Right ventricle myocardium inferior (tissue), 1 donor: ENCODE results near the gene C1S. TPM values are rescaled to one million over a fixed set of nuclear protein-coding genes. Genes with fewer than 3 reads are reported as not detected.
"Not testable (repeated sequence)": the region's sequence is repeated elsewhere in the genome, so short reads cannot be mapped to it uniquely, and the experiment has no call there.

ENCODE experiments used
- ATAC-seq: fragments of 200-7000 bp; cut with Tn5 transposase; one replicate; pipeline ENCODE4 v1.9.1; 2020; ENCODE audit warnings: mild to moderate bottlenecking, moderate library complexity
- DNase-seq: peaks from one replicate; pipeline ENCODE4 v3.0.0; 2021; ENCODE audit errors: missing footprints
- intact Hi-C: fragments of 100-400 bp; cut with DNase I; formaldehyde crosslinking; loops from one replicate; pipeline ENCODE4 v1.11.0; 2022
- total RNA-seq: library from RNA; stranded (reverse); fragmentation: NEBNext Ultra II Directional; extraction: Animal tissue kit (Norgen Biotek cat#: 25700); gene quantifications from one replicate; pipeline ENCODE4 v1.2.1, GENCODE V29; 2021
- donor health status: DM: no; HTN: yes; CAD: no; lungs with severe emphysema.

The C1S gene
- total RNA-seq, 1 donor from 2014 or later, result 153 TPM

DNA sequence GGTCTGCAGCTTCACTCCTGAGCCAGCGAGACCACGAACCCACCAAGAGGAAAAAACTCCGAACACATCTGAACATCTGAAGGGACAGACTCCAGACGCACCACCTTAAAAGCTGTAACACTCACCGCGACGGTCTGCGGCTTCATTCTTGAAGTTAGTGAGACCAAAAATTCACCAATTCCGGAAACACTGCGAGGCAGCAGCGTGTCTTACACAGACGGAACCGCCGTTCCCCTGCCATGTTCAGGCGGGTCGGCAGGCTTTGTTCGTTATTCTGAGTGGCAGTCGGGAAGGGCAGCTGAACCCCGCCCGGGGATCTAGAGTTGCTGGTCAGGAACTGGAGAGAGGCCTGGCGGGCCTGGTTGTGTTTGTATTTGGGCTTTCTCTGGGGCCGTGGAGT, 21.9 kb upstream of the C1S start:
- ATAC-seq (no peak), DNase-seq (no peak)
- intact Hi-C loops, result no loop called here

DNA sequence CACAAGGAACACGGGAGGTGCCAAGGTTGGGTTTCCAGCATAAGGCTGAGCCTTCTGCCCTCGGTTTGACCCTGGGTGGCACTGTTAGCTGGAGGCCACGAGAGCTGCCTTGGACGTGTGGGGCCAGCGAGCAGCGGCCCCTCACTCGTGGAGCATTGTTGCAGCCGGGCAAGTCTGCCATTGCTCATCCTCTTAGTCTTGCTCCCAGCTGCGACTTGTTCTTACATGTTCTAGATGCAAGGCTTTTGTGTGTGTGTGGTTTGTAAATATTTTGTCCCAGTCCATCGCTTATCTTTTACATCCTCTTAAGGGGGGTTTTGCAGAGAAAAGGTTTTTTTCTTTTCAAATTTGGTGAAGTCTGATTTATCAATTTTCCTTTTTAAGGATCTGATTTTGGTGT, 21.1 kb upstream of the C1S start:
- intact Hi-C loops, result no loop called here
- no peak for DNase-seq
- ATAC-seq, result no peak

DNA sequence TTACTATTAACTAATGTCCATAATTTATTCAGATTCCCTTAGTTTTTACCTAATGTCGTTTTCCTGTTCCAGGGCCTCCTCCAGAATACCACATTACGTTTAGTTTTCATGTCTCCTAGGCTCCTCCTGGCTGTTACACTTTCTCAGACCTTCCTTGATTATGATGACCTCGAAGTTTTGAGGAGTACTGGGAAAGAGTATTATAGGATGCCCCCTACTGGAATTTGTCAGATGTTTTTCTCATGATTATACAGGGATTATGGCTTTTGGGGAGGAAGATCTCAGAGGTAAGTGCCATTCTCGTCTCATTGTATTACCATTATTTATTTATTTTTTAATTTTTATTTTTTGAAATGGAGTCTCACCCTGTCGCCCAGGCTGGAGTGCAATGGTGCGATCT, 17.7 kb upstream of the C1S start:
- ATAC-seq, result peak; percentile 42
- no peak for DNase-seq

DNA sequence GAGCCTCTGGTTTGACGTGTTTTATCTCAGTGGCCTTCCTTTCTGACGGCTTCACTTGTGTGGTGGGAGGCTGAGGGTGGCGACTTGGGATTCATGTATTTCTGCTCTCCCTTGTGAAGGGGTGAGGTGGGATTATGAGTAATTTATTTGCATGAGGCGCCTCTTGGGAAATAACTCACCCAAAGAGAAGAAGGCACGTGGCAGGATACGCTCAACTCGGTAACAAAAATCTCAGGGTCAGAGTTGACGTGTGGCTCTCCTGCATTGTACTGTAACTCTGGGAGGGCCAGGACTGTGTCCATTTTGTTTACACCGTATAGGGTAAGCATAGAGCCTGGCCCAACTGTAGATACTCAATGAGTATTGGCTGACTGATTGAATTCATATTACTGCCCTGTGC, 14.6 kb upstream of the C1S start:
- no peak for ATAC-seq
- intact Hi-C loops, result no loop called here
- DNase-seq, result no peak

More for the DNA sequence above, 17.7 kb upstream of the C1S start:
- intact Hi-C loops, result loop anchor here (5.0 kb wide), 1 partner anchor 96 kb away; no protein-coding TSS in a partner anchor

DNA sequence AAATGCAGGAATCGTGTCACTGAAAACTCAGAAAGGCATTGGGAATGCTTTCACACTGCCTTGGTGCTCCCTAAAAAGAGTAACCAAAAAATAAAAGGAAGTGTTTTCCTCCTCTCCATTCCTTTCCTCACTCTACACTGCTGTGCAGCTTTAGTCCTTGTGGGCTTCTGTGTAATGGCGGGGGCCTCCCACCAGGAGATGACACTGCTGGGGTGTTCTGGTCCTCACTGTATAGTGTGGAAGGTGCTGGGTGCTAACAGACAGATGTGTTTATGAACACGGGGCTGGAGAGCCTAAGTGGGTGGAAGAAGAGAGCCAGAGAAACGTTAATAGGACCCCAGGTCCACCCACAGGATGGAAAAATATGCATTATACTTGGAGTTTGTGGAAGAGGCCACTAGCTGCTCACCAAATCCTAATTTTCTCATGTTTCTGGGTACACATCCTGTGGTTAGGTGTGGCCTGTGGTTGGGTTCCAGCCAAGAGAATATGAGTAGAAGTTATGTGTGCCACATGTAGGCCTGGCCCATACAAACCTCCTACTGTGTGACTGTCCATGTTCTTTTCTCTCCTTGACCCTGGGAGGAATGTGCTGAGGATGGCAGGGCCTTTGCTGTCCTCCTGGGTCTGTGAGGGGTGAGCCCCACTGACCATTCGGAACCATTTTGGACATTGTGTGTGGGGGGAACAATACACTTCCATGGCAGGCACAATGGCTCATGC, 14.0 kb upstream of the C1S start:
- intact Hi-C loops, result no loop called here
- no peak for ATAC-seq
- DNase-seq, result no peak

DNA sequence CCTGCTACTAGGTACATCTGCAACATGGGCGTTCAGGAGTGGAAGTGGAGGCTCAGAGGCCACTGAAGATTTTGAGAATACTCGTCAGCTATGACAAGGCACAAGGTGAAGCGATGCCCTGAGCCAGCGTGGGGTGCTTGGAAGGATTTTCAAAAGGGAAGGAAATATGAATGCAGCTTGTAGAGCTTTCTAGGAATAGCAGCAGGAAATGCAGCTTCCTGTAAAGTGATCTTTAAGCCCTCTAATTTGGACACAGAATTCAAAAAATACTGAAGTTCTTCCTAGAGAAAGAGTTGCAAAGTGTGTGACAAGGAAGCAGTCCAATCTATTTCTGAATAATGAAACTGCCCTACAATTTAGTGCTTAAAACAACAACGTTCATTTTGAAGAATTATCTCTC, 13.2 kb upstream of the C1S start:
- intact Hi-C loops, result no loop called here
- ATAC-seq (no peak), DNase-seq (no peak)

DNA sequence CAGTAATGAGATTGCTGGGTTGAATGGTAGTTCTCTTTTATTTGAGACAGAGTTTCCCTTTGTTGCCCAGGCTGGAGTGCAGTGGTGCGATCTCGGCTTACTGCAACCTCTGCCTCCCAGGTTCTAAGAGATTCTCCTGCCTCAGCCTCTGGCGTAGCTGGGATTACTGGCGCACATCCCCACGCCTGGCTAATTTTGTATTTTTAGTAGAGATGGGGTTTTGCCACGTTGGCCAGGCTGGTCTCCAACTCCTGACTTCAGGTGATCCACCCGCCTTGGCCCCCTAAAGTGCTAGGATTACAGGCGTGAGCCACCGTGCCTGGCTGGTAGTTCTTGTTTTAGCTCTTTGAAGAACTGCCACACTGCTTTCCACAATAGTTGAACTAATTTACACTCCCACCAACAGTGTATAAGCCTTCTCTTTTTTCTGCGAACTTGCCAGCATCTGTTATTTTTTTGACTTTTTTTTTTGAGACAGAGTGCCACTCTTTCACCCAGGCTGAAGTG, 11.0 kb upstream of the C1S start:
- DNase-seq, intact Hi-C loops, ATAC-seq: not testable (repeated sequence)

DNA sequence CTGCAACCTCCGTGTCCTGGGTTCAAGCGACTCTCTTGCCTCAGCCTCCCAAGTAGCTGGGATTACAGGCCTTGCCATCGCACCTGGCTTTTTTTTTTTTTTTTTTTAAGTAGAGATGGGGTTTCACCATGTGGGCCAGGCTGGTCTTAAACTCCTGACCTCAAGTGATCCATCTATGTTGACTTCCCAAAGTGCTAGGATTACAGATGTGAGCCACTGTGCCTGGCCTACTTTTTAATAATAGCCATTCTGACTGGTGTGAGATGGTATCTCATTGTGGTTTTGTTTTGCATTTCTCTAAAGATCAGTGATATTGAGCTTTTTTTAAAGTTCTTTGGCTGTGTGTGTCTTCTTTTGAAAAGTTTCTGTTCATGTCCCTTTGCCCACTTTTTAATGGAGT, 10.5 kb upstream of the C1S start:
- DNase-seq, ATAC-seq, intact Hi-C loops: not testable (repeated sequence)

DNA sequence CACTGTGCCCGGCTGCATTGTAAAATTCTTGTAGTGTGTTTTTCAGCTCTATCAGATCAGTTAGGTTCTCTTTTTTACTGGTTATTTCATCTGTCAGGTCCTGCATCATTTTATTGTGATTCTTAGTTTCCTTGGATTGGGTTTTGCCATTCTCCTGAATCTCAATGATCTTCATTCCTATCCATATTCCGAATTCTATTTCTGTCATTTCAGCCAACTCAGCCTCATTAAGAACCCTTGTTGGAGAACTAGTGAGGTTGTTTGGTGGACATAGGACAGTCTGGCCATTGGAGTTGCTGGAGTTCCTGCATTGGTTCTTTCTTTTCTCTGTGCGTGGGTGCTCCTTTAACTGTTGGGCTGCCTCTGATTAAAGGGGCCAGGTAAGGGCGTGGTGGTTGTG, 5.6 kb upstream of the C1S start:
- ATAC-seq, result no peak
- intact Hi-C loops, result no loop called here
- no peak for DNase-seq

DNA sequence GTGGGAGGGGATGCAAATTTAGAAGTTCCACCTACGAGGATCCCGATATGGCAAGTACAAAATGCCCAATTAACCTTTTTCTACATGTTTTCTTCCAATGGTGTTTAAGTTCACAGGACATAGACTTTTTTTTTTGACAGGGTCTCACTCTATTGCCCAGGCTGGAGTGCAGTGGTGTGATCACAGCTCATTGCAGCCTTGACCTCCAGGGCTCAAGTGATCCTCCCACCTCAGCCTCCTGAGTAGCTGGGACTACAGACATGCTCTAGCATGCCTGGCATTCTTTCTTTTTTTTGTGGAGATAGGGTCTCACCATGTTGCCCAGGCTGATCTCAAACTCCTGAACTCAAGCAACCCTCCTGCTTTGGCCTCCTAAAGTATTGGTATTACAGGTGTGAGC, 4.8 kb upstream of the C1S start:
- DNase-seq, ATAC-seq, intact Hi-C loops: not testable (repeated sequence)

DNA sequence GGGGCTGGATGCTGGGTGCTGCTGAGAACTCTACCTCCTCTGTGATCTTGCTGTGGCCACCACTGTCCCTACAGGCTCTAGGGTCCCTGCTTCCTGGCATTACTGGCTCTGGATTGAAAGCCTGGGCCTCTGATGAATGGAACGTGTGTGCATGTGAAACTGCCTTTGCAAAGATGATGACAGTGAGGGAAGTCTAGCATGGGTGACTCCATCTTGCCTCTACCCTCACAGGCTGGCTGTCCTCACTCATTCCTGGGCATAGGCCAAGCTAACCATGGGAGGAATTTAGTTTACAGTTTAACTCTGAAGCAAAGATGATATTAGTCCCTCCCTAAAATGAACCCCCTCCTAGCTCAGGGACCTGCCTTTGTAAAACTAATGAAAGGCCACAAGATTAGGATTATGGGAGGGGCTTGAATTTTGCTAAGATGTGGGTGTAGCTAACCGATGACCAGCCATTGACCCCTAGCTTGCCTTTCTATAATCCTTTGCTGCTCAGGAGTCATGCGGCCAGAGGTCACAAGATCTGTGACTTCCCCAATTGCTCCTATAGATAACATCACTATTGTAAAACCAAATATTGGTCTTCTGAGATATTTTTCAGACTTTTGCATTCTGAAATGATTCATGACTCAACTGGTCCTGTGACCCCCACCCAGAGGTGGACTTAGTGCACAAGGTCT, 2.2 kb upstream of the C1S start:
- intact Hi-C loops, result no loop called here
- ATAC-seq (no peak), DNase-seq (no peak)

DNA sequence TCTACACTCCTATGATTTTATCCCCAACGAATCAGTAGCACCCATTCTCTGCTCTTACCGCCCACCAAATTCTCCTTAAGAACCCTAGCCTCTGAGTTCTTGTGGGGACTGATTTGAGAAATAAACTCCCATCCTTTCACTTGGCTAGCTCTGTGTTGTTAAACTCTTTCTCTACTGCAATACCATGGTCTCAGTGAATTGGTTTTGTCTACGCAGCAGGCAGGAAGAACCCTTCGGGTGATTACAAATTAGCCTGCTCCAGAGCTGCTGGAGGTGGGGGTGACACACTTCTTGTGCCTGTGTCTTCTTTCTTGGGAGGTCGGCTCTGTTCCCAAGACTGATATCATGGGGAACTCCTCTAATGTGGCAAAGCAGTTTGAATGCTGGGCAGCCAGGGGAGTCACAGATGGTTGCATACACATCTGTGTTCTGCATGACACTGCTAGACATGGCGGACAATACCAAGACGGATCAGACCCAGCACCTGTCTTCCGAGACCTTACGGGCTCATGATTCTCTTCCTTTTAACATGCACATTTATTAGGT, 1.6 kb upstream of the C1S start:
- intact Hi-C loops, result no loop called here
- DNase-seq (no peak), ATAC-seq (no peak)

DNA sequence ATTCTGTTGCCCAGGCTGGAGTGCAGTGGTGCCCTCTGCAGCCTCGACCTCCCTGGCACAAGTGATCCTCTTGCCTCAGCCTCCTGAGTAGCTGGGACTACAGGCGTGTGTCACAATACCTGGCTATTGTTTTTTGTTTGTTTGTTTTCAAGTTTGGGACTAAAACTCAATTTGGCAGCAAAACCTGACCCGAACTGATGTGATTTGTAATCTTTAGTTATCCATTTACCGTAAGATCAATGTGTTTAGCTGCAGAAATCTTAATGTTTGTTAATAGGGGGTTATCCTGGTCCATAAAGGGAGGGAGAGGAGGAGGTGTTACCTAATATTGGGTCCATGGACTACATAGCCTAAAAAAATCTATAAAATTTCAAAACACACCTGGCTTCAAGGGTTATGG, 738 bp upstream of the C1S start:
- DNase-seq (no peak), ATAC-seq (no peak)
- intact Hi-C loops, result loop anchor here (1.0 to 2.0 kb wide), 2 partner anchors 33 to 49 kb away; partner anchors contain the start of genes C1R and C1RL

DNA sequence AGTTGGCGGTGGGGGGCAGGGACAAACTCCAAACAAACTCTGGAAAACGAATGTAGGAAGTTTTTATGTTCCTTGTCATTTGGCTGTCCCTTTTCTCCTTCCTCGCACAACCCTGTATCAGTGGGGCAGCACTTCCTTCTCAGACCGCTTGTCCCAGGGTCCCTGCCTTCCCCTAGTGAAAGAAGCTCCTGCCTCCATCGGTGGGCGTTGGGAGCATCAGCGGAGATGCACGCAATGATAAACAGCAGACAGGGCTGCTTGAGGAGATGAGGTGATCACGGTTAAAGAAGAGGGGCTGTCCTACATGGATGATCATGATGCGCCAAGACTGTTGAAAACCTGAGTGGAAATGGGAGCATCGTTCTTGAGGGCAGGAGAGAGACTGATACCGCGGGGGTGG, 620 bp downstream of the C1S start:
- intact Hi-C loops, result loop anchor here (2.0 kb wide), 1 partner anchor 48 kb away; the partner anchor contains the start of gene C1RL
- ATAC-seq (no peak), DNase-seq (no peak)

DNA sequence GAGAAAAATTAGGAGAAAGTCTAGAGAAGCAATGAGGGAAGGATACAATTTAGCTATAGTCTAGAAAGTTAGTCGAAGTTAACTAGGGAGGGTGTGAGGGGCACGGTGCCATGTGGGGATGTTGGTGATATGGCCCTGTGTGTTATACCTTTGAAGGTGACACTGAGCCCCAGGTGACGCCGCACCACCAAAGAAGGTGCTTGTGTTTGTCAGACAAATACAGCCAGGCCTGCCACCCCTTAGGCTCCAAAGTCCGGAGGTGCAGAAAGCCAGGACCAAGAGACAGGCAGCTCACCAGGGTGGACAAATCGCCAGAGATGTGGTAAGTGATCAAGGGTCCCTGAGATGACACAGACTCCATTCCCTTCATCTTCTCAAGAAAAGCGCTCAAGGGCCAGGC, 1.1 kb downstream of the C1S start:
- intact Hi-C loops, result loop anchor here (2.0 kb wide), 1 partner anchor 47 kb away; the partner anchor contains the start of gene C1RL
- no peak for ATAC-seq
- no peak for DNase-seq

DNA sequence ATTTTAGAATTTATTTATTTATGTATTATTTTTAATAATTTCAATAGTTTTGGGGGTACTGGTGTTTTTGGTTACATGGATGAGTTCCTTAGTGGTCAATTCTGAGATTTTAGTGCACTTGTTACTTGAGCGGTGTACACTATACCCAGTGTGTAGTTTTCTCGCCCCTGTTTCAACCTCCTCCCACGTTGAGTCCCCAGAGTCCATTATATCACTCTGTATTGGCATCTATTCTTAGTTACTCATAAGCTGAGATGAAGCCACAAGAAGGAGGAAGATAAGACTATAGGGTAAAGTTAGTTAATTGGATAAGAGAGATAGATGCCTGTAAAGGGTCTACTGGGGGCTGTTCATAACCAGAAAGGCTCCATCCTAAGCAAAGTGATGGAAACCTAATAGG, 4.0 kb downstream of the C1S start:
- intact Hi-C loops, result no loop called here
- DNase-seq (no peak), ATAC-seq (peak; percentile 18)

DNA sequence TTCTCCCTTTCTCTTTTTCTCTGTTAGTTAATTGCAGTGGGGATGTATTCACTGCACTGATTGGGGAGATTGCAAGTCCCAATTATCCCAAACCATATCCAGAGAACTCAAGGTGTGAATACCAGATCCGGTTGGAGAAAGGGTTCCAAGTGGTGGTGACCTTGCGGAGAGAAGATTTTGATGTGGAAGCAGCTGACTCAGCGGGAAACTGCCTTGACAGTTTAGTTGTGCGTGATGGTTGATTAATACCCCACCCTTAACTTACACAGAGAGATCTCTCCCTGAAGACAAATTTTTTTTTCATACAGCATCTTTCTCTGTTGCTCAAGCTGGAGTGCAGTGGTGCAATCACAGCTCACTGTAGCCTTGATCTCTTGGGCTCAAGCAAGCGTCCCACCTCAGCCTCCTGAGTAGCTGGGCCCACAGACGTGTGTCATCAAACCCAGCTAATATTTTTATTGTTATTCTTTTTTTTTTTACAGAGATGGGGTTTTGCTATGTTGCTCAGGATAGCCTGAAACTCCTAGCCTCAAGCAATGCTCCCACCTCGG, 4.6 kb downstream of the C1S start:
- no peak for DNase-seq
- no peak for ATAC-seq
- intact Hi-C loops, result no loop called here

DNA sequence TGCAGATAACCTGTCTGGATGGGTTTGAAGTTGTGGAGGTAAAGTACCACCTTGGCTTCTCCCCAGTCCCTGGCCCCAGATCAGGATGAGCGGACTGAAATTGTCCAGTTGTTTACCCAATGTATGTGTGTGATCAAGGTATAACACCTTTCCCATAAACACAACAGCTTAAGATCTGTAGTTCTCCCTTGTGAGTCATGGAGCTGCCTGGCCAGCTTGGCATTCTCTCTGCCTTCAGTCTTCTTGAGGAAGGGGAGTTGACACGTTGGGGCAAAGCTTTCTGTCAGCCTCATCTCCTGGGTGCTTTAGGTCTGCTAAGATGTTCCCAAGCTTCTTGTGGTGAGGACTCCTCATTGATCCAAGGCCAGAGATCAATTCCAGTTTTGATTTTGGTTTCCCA, 6.1 kb downstream of the C1S start:
- intact Hi-C loops, result no loop called here
- DNase-seq (no peak), ATAC-seq (no peak)

DNA sequence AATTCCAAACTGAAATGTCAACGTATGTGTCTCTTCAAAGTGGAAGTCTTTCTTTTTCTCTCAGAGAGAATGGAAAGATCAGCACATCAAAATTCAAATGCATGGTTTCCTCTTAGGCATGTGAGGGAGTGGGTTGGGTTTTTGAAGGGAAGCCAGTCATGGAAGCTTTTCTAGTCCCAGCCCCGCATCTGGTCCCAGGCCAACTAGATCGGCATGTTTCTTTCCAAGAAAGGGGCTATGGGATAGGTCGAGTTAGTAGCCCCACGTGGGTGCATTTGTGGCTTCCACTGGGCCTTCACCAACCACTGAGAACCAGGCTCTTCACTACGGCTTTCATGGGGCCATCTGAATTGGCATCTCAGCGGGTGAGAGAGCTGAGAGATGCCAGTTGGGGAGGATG, 6.6 kb downstream of the C1S start:
- intact Hi-C loops, result no loop called here
- DNase-seq (no peak), ATAC-seq (no peak)
